Progenitor cell of endocrine pancreas (in vitro differentiated cells): Measurements from ENCODE around the gene VARS2. TPM values are rescaled to one million over a fixed set of nuclear protein-coding genes. Genes with fewer than 3 reads are reported as not detected.

Experiments
- DNase-seq: peaks from one replicate; pipeline ENCODE4 v3.0.0; 2021; ENCODE audit warnings: low spot score; ENCODE audit not compliant: unreplicated experiment
- H3K27ac Mint-ChIP-seq: 2 replicates; pipeline ENCODE4 v1.8.0; 2021; ENCODE audit warnings: mild to moderate bottlenecking, moderate library complexity, mixed read lengths
- H3K27me3 Mint-ChIP-seq: 2 replicates; pipeline ENCODE4 v1.8.0; 2021; ENCODE audit warnings: mixed read lengths
- H3K36me3 Mint-ChIP-seq: 2 replicates; pipeline ENCODE4 v1.8.0; 2022; ENCODE audit warnings: mixed read lengths; ENCODE audit not compliant: insufficient read depth
- H3K4me1 Mint-ChIP-seq: 2 replicates; pipeline ENCODE4 v1.8.0; 2021; ENCODE audit warnings: low read depth, mixed read lengths
- H3K4me3 Mint-ChIP-seq: 2 replicates; pipeline ENCODE4 v1.8.0; 2021; ENCODE audit warnings: low read depth, mild to moderate bottlenecking, moderate library complexity, mixed read lengths
- H3K9me3 Mint-ChIP-seq: 2 replicates; pipeline ENCODE4 v1.8.0; 2021; ENCODE audit warnings: low read depth, mixed read lengths
- CTCF ChIP-seq: fragments of 200-600 bp; sonication (generic); IDR thresholded peaks from one replicate; pipeline ENCODE4 v1.5.0; 2021; ENCODE audit warnings: antibody characterized with exemption, mild to moderate bottlenecking; ENCODE audit not compliant: unreplicated experiment
- total RNA-seq: library from RNA; stranded (reverse); gene quantifications from 2 replicates; pipeline ENCODE4 v1.2.1, GENCODE V29; 2021

VARS2 gene
- total RNA-seq, 1 donor from 2014 or later = 58.0 TPM

GRCh38 chr6:30928677-30929076 lies 14.6 kb downstream of the VARS2 start:
- no peak for DNase-seq
- H3K36me3 Mint-ChIP-seq = peaks cover 20% of the 10 kb centered on the region
- peaks cover 2% of the 10 kb centered on the region for H3K27me3 Mint-ChIP-seq
- H3K4me1 Mint-ChIP-seq = peaks cover 18% of the 10 kb centered on the region
- no peak for TF ChIP-seq CTCF
- no peak overlapping the region for H3K27ac Mint-ChIP-seq
- H3K9me3 Mint-ChIP-seq = peaks cover 8% of the 10 kb centered on the region
- no peak overlapping the region for H3K4me3 Mint-ChIP-seq

DNA sequence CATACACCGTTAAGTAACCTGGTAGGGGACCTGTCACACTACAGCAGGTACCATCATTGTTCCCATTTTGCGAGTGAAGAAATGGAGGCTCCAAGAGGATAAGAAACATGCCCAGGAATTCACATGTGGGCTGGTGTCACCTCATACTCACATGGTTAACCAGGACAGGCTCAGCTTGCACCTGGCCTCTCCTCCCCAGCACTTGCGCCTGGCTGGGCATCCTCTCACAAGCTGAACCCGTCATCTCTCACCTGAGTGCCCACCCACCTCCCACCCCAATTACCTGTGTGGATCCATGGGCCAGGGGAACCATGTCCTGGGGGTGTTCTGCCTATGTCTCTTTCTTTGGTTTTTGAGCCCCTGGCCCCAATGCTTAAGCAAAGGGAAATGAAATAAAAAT lies 16.5 kb downstream of the VARS2 start:
- Mint-ChIP-seq H3K27me3 (peaks cover 6% of the 10 kb centered on the region), H3K4me1 (peaks cover 20% of the 10 kb centered on the region), H3K27ac (peak overlapping the region; percentile 77), H3K4me3 (no peak overlapping the region), H3K9me3 (peaks cover 8% of the 10 kb centered on the region), H3K36me3 (peaks cover 20% of the 10 kb centered on the region)
- no peak for TF ChIP-seq CTCF
- no peak for DNase-seq

- peaks cover 20% of the 10 kb centered on the region for H3K36me3 Mint-ChIP-seq
- peaks cover 20% of the 10 kb centered on the region for H3K4me1 Mint-ChIP-seq
- TF ChIP-seq CTCF = no peak
- no peak overlapping the region for H3K27ac Mint-ChIP-seq
- no peak for DNase-seq
- peaks cover 8% of the 10 kb centered on the region for H3K9me3 Mint-ChIP-seq
- H3K4me3 Mint-ChIP-seq = no peak overlapping the region
- H3K27me3 Mint-ChIP-seq = peaks cover 6% of the 10 kb centered on the region
These were observed 17.2 kb downstream of the VARS2 start for GRCh38 chr6:30931272-30931671.

DNA sequence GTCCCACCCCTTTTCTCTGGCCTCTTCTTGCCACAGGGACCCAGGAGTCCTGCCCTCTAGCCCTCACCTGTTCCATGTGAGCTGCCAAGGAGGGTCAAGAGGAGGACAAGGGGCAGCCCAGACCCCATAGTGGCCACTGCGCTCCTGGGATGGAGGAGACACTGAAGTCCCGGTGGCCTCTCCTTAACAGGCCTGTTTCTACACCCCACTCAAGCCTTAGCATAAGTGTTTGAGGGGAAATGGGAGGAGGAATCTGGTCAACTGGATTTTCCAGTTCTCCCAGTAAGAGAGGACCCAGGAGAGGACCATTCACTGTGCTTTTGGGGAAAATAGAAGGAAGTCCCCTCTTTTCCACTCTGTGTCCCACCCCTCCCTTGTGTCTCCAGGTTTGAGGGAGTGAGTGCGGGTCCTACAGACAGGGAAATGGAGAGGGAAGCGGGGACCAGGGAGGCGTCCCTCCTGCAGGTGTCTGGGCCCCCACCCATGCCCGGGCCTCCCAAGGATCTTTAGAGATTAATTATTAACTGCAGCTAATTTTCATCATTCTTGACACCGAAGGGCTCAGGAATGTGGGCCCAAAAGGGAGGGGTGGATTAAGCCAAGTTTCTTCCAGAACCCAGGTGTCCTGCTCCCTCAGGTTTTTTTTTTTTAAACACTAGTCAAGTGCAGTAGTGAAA lies 18.1 kb downstream of the VARS2 start, which contains the start of gene SFTA2:
TSS of gene SFTA2 (minus strand) at position 202 of the 677 bp plus-strand sequence. CDS start at position 128, 74 bp downstream.
- H3K4me1 Mint-ChIP-seq = peaks cover 20% of the 10 kb centered on the region
- H3K36me3 Mint-ChIP-seq = peaks cover 17% of the 10 kb centered on the region
- no peak for TF ChIP-seq CTCF
- no peak within 1 kb of the TSS for H3K4me3 Mint-ChIP-seq
- peaks cover 8% of the 10 kb centered on the region for H3K9me3 Mint-ChIP-seq
- peak within 1 kb of the TSS; percentile 89 for H3K27ac Mint-ChIP-seq
- peaks cover 10% of the 10 kb centered on the region for H3K27me3 Mint-ChIP-seq
- no peak for DNase-seq

DNA sequence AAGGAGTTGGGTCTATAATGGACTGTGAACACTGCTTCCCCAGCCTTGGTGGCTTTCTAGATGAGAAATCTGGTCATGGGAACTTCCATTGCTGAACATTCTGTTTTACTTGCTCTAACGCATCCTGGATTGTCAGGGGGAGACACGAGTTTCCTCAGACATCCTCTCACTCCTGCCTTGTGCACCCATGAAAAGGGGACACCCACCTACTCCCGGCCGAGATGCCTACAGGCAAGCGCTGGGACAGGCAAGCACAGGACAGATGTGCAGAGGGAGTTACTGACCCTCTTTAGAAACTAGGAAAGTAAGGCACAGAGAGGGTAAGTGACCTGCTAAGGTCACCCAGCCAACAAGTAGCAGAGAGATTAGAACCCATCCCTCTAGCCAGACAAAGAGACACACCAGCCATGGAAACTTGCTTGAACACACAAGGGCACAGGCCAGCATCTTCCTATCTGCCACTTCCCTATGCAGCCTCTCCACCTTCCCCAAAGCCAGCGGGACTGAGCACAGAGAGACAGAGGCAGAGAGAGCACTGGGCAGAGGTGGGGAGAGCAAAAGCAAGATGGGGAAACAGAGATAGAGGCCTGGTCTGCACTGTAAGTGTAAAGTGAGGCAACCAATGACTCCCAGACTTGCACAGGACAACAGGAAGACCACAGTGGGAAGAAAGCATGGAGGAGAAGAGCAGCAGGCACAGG lies 18.8 kb downstream of the VARS2 start:
- TF ChIP-seq CTCF = no peak
- H3K9me3 Mint-ChIP-seq = peaks cover 8% of the 10 kb centered on the region
- peaks cover 10% of the 10 kb centered on the region for H3K27me3 Mint-ChIP-seq
- H3K4me1 Mint-ChIP-seq = peaks cover 20% of the 10 kb centered on the region
- no peak overlapping the region for H3K4me3 Mint-ChIP-seq
- peak overlapping the region; percentile 89 for H3K27ac Mint-ChIP-seq
- peaks cover 12% of the 10 kb centered on the region for H3K36me3 Mint-ChIP-seq
- DNase-seq = no peak
